ENCODE results near the gene EYS. TPM values are rescaled to one million over a fixed set of nuclear protein-coding genes. Genes with fewer than 3 reads are reported as not detected.

Gene EYS
- total and polyA plus RNA-seq, 4 donors, result 0.08 to 0.63 (median 0.36) TPM

GRCh38 chr6:64121011-64121565, 1585.9 kb downstream of the EYS start:
- no peaks in the 10 kb centered on the region for H3K27me3 ChIP-seq (ENCODE audit: control insufficient read depth in 4 of 4, insufficient read depth in 4 of 4, low read length in 3 of 4)
- H3K9me3 ChIP-seq (ENCODE audit: control insufficient read depth in 4 of 4, low read length in 3 of 4), result peaks cover 0 to 3% (median 0%) of the 10 kb centered on the region in 4 donors
- H3K36me3 ChIP-seq (ENCODE audit: control insufficient read depth in 4 of 4, insufficient read depth in 3 of 4, low read depth in 1 of 4, low read length in 3 of 4), result no peaks in the 10 kb centered on the region
- TF ChIP-seq MAX (IDR thresholded peaks at IDR 0.05), result no peak
- TF ChIP-seq RXRA (IDR thresholded peaks at IDR 0.05), result no peak
- no peak for TF ChIP-seq FOXA2 (IDR thresholded peaks at IDR 0.05)
- no peak for TF ChIP-seq JUND (IDR thresholded peaks at IDR 0.05)
- 91% methylated on average over 3 of the region's 3 CpGs for WGBS
- no peak overlapping the region for H3K27ac ChIP-seq (ENCODE audit: low read depth in 1 of 2, low read length in 2 of 2)
- no peak overlapping the region for H3K9ac ChIP-seq (ENCODE audit: low read depth in 1 of 2, low read length in 2 of 2)
- H3K4me1 ChIP-seq (ENCODE audit: control insufficient read depth in 4 of 4, insufficient read depth in 4 of 4, low read length in 3 of 4), result no peaks in the 10 kb centered on the region
- no peak overlapping the region for H3K4me3 ChIP-seq (ENCODE audit: low read depth in 1 of 3, low read length in 3 of 3)
- no peak for DNase-seq (ENCODE audit: low spot score)

GRCh38 chr6:64113704-64114103, 1593.3 kb downstream of the EYS start:
- H3K27ac ChIP-seq (ENCODE audit: low read depth in 1 of 2, low read length in 2 of 2), result no peak overlapping the region
- H3K27me3 ChIP-seq (ENCODE audit: control insufficient read depth in 4 of 4, insufficient read depth in 4 of 4, low read length in 3 of 4), result no peaks in the 10 kb centered on the region
- H3K9ac ChIP-seq (ENCODE audit: low read depth in 1 of 2, low read length in 2 of 2), result no peak overlapping the region
- peaks cover 0 to 3% (median 0%) of the 10 kb centered on the region in 4 donors for H3K9me3 ChIP-seq (ENCODE audit: control insufficient read depth in 4 of 4, low read length in 3 of 4)
- no peak for DNase-seq (ENCODE audit: low spot score)
- H3K36me3 ChIP-seq (ENCODE audit: control insufficient read depth in 4 of 4, insufficient read depth in 3 of 4, low read depth in 1 of 4, low read length in 3 of 4), result no peaks in the 10 kb centered on the region
- WGBS, result 61% methylated on average over 3 of the region's 3 CpGs
- no peaks in the 10 kb centered on the region for H3K4me1 ChIP-seq (ENCODE audit: control insufficient read depth in 4 of 4, insufficient read depth in 4 of 4, low read length in 3 of 4)
- H3K4me3 ChIP-seq (ENCODE audit: low read depth in 1 of 3, low read length in 3 of 3), result no peak overlapping the region
- no peak for TF ChIP-seq FOXA1 (IDR thresholded peaks at IDR 0.05)
- no peak for TF ChIP-seq RXRA (IDR thresholded peaks at IDR 0.05)
- TF ChIP-seq EGR1 (IDR thresholded peaks at IDR 0.05; ENCODE audit: low read depth in 2 of 2), result no peak
- TF ChIP-seq ATF3 (IDR thresholded peaks at IDR 0.05), result no peak
- no peak for TF ChIP-seq ZBTB33 (IDR thresholded peaks at IDR 0.05)
- no peak for TF ChIP-seq FOXA2 (IDR thresholded peaks at IDR 0.05)
- TF ChIP-seq YY1 (IDR thresholded peaks at IDR 0.05), result no peak
- TF ChIP-seq JUND (IDR thresholded peaks at IDR 0.05), result no peak
- no peak for TF ChIP-seq SP1 (IDR thresholded peaks at IDR 0.05)
- no peak for TF ChIP-seq REST (IDR thresholded peaks at IDR 0.05)
- TF ChIP-seq TAF1 (conservative IDR thresholded peaks at IDR 0.05), result no peak
- TF ChIP-seq HNF4A (conservative IDR thresholded peaks at IDR 0.05), result no peak
- TF ChIP-seq GABPA (IDR thresholded peaks at IDR 0.05 in 1 of 2, conservative IDR thresholded peaks at IDR 0.05 in 1 of 2), result no peak
- no peak for TF ChIP-seq HNF4G (IDR thresholded peaks at IDR 0.05)
- no peak for TF ChIP-seq MAX (IDR thresholded peaks at IDR 0.05)
- no peak for TF ChIP-seq RAD21 (IDR thresholded peaks at IDR 0.05)
- no peak for TF ChIP-seq NR2F2 (IDR thresholded peaks at IDR 0.05)
- TF ChIP-seq CTCF (IDR thresholded peaks at IDR 0.05; ENCODE audit: low read depth, low read length, missing input control), result no peak
